CD14-positive monocyte (primary cell): ENCODE results near the gene NANP. TPM values are rescaled to one million over a fixed set of nuclear protein-coding genes. Genes with fewer than 3 reads are reported as not detected.

Experiments
- DNase-seq, 3 donors: peaks; one replicate each; pipeline ENCODE4 v3.0.0-alpha.2; 2011 to 2022
- H2AFZ ChIP-seq: 2 replicates; pipeline ENCODE4 v1.6.0; 2012; ENCODE audit warnings: mild to moderate bottlenecking, low read depth, low read length, inconsistent platforms; ENCODE audit not compliant: insufficient read depth, poor library complexity, severe bottlenecking
- H3K27ac ChIP-seq, 2 donors: 1 replicate in 1 of 2; 2 replicates in 1 of 2; pipeline ENCODE4 v1.5.1; 2012 to 2013; ENCODE audit warnings: low read length in 2 of 2, control low read depth in 1 of 2, inconsistent platforms in 1 of 2, low read depth in 1 of 2, mild to moderate bottlenecking in 1 of 2
- H3K27me3 ChIP-seq, 2 donors: one replicate each; pipeline versions ENCODE4 v1.6.0 to v1.6.1; 2011 to 2013; ENCODE audit warnings: low read length in 2 of 2; ENCODE audit not compliant: control insufficient read depth in 2 of 2, insufficient read depth in 2 of 2
- H3K36me3 ChIP-seq, 2 donors: replicated peaks in 1 of 2; 1 replicate in 1 of 2; 2 replicates in 1 of 2; pipeline versions ENCODE4 v1.5.1 to v1.6.1; 2012 to 2013; ENCODE audit warnings: low read length in 2 of 2, control low read depth in 1 of 2, inconsistent platforms in 1 of 2, mild to moderate bottlenecking in 1 of 2; ENCODE audit not compliant: insufficient read depth in 2 of 2, control insufficient read depth in 1 of 2
- H3K4me1 ChIP-seq, 2 donors: 1 replicate in 1 of 2; 2 replicates in 1 of 2; pipeline versions ENCODE4 v1.5.1 to v1.6.1; 2012 to 2013; ENCODE audit warnings: low read length in 2 of 2, control low read depth in 1 of 2, inconsistent platforms in 1 of 2, mild to moderate bottlenecking in 1 of 2, moderate library complexity in 1 of 2; ENCODE audit not compliant: insufficient read depth in 2 of 2, control insufficient read depth in 1 of 2
- H3K4me2 ChIP-seq: replicated peaks from 2 replicates; pipeline ENCODE3; 2012; ENCODE audit warnings: low read length, moderate library complexity, mild to moderate bottlenecking; ENCODE audit not compliant: poor library complexity, severe bottlenecking; ENCODE audit errors: extremely low read depth
- H3K4me3 ChIP-seq, 3 experiments: fragments of 200-600 bp in 1 of 3; sonication (generic) in 1 of 3; replicated peaks in 1 of 3; 1 replicate in 2 of 3; 2 replicates in 1 of 3; pipeline ENCODE4 v1.5.1; 2011 to 2013; ENCODE audit warnings: low read length in 3 of 3, mild to moderate bottlenecking in 3 of 3, control low read depth in 2 of 3, low read depth in 2 of 3, inconsistent platforms in 1 of 3, moderate library complexity in 1 of 3
- H3K79me2 ChIP-seq: 2 replicates; pipeline ENCODE4 v1.6.0; 2012; ENCODE audit warnings: mild to moderate bottlenecking, control low read depth, inconsistent platforms, low read length, moderate library complexity; ENCODE audit not compliant: insufficient read depth
- H3K9ac ChIP-seq: 2 replicates; pipeline ENCODE4 v1.6.0; 2017; ENCODE audit warnings: low read length, mild to moderate bottlenecking; ENCODE audit not compliant: insufficient read depth, poor library complexity, severe bottlenecking
- H3K9me3 ChIP-seq, 2 donors: replicated peaks in 1 of 2; 1 replicate in 1 of 2; 2 replicates in 1 of 2; pipeline versions ENCODE4 v1.5.1 to v1.6.1; 2012 to 2013; ENCODE audit warnings: low read length in 2 of 2, control low read depth in 1 of 2; ENCODE audit not compliant: control insufficient read depth in 1 of 2, insufficient read depth in 1 of 2
- H4K20me1 ChIP-seq: 2 replicates; pipeline ENCODE4 v1.6.0; 2012; ENCODE audit warnings: mild to moderate bottlenecking, low read length, control low read depth, moderate library complexity; ENCODE audit not compliant: insufficient read depth
- H3K27ac Mint-ChIP-seq, 7 donors: one replicate each; pipeline ENCODE4 v1.8.0; 2020; ENCODE audit warnings: mild to moderate bottlenecking in 7 of 7, mixed read lengths in 7 of 7, moderate library complexity in 6 of 7, inconsistent platforms in 2 of 7
- H3K27me3 Mint-ChIP-seq, 3 donors: one replicate each; pipeline ENCODE4 v1.8.0; 2021 to 2022; ENCODE audit warnings: low read depth in 3 of 3, mild to moderate bottlenecking in 3 of 3, mixed read lengths in 3 of 3, moderate library complexity in 3 of 3, inconsistent platforms in 1 of 3
- H3K36me3 Mint-ChIP-seq, 2 donors: one replicate each; pipeline ENCODE4 v1.8.0; 2020; ENCODE audit warnings: mixed read lengths in 2 of 2, inconsistent platforms in 1 of 2, mild to moderate bottlenecking in 1 of 2
- H3K4me1 Mint-ChIP-seq: one replicate; pipeline ENCODE4 v1.8.0; 2020; ENCODE audit warnings: mild to moderate bottlenecking, mixed read lengths
- H3K4me3 Mint-ChIP-seq, 2 donors: one replicate each; pipeline ENCODE4 v1.8.0; 2020; ENCODE audit warnings: mild to moderate bottlenecking in 2 of 2, mixed read lengths in 2 of 2, moderate library complexity in 1 of 2
- H3K9me3 Mint-ChIP-seq, 7 donors: one replicate each; pipeline ENCODE4 v1.8.0; 2020 to 2022; ENCODE audit warnings: mixed read lengths in 7 of 7, mild to moderate bottlenecking in 6 of 7, moderate library complexity in 6 of 7, inconsistent platforms in 2 of 7
- CTCF ChIP-seq: fragments of 200-600 bp; IDR thresholded peaks from one replicate; pipeline ENCODE4 v1.8.0; 2022; ENCODE audit warnings: antibody characterized with exemption, mild to moderate bottlenecking
- WGBS: methylation state at CpG from one replicate; pipeline ENCODE4 v1.1.5; 2013; ENCODE audit warnings: missing lambda C conversion rate; ENCODE audit not compliant: insufficient coverage; 5-methylcytosine and 5-hydroxymethylcytosine counted together
- intact Hi-C, 2 donors: fragments of 100-400 bp; cut with micrococcal nuclease; formaldehyde crosslinking; loops; one replicate each; pipeline versions ENCODE4 v1.15.0 to v1.15.1; 2023
- polyA plus RNA-seq, 3 donors: library from polyadenylated mRNA; depleted of rRNA in 1 of 3; unstranded in 2 of 3; stranded (reverse) in 1 of 3; fragments of 300-500 nt in 2 of 3; fragments of >200 nt in 1 of 3; fragmentation: Illumina TruSeq in 2 of 3; gene quantifications; 1 replicate in 2 of 3; 2 replicates in 1 of 3; pipeline ENCODE4 v1.2.3, GENCODE V29; 2012 to 2021

The NANP gene
- polyA plus RNA-seq, 3 donors, result 1.7 to 2.6 (median 2.2) TPM

- Histone ChIP-seq H3K4me2 (no peak overlapping the region), H3K9me3 (peaks cover 0 to 5% of the 10 kb centered on the region in 2 donors), H4K20me1 (no peaks in the 10 kb centered on the region), H2AFZ (no peak overlapping the region), H3K27ac (no peak overlapping the region), H3K36me3 (no peaks in the 10 kb centered on the region), H3K27me3 (no peaks in the 10 kb centered on the region), H3K4me3 (no peak overlapping the region), H3K79me2 (no peaks in the 10 kb centered on the region), H3K4me1 (no peaks in the 10 kb centered on the region), H3K9ac (no peak overlapping the region)
- no peak overlapping the region for H3K27ac Mint-ChIP-seq
- H3K4me3 Mint-ChIP-seq, result no peak overlapping the region
- intact Hi-C loops, result no loop called here
- no peak for TF ChIP-seq CTCF
- no peaks in the 10 kb centered on the region for H3K4me1 Mint-ChIP-seq
- peaks cover 1 to 10% (median 6%) of the 10 kb centered on the region in 7 donors for H3K9me3 Mint-ChIP-seq
- no peak for DNase-seq
- peaks cover 7 to 9% (median 7%) of the 10 kb centered on the region in 3 donors for H3K27me3 Mint-ChIP-seq
- H3K36me3 Mint-ChIP-seq, result no peaks in the 10 kb centered on the region
- WGBS, result no CpG with 5 or more reads among the region's 2 CpGs
Observed at GRCh38 chr20:25567286-25567685, 56.5 kb downstream of the NANP start.

GRCh38 chr20:25566821-25567220 lies 57.0 kb downstream of the NANP start:
- no peaks in the 10 kb centered on the region for H3K4me1 ChIP-seq
- H3K79me2 ChIP-seq, result no peaks in the 10 kb centered on the region
- WGBS, result no CpG with 5 or more reads among the region's 2 CpGs
- Mint-ChIP-seq H3K4me3 (no peak overlapping the region), H3K4me1 (no peaks in the 10 kb centered on the region), H3K27me3 (peaks cover 5 to 9% (median 7%) of the 10 kb centered on the region in 3 donors), H3K9me3 (peaks cover 1 to 10% (median 6%) of the 10 kb centered on the region in 7 donors), H3K27ac (no peak overlapping the region), H3K36me3 (no peaks in the 10 kb centered on the region)
- no peak overlapping the region for H3K4me3 ChIP-seq
- H3K9me3 ChIP-seq, result peaks cover 0 to 5% of the 10 kb centered on the region in 2 donors
- no peak for TF ChIP-seq CTCF
- H3K36me3 ChIP-seq, result no peaks in the 10 kb centered on the region
- intact Hi-C loops, result no loop called here
- no peaks in the 10 kb centered on the region for H4K20me1 ChIP-seq
- H3K27me3 ChIP-seq, result no peaks in the 10 kb centered on the region
- no peak overlapping the region for H3K4me2 ChIP-seq
- DNase-seq, result no peak
- H3K9ac ChIP-seq, result no peak overlapping the region
- H3K27ac ChIP-seq, result no peak overlapping the region
- H2AFZ ChIP-seq, result no peak overlapping the region
